GM10248 (cell line): ENCODE data around the gene LMO7.
A peak's percentile ranks its signal among the peaks of the same experiment; 100 is the strongest.

Experiments used
- CTCF ChIA-PET: fragments of 300-600 bp; sonication (Branson Sonifier 250); formaldehyde crosslinking; extraction: SDS; loops from one replicate; lab custom pipeline; 2021; ENCODE audit warnings: antibody characterized with exemption; lab: Yijun Ruan, JAX
- POLR2A ChIA-PET: fragments of 350-650 bp; sonication (Branson Sonifier 250); formaldehyde crosslinking; extraction: SDS; loops from one replicate; lab custom pipeline; 2020; ENCODE audit warnings: antibody characterized with exemption; lab: Yijun Ruan, JAX
- DNase-seq: peaks from one replicate; pipeline ENCODE4 v3.0.0; 2012; ENCODE audit errors: extremely low spot score
- TF ChIP-seq, protein P1 (sequence below): IDR thresholded peaks from 2 replicates; pipeline ENCODE4 v1.5.1; 2012; ENCODE audit warnings: mild to moderate bottlenecking, low read depth; ENCODE audit errors: extremely low read depth, missing control alignments, control extremely low read depth

LMO7 gene

DNA sequence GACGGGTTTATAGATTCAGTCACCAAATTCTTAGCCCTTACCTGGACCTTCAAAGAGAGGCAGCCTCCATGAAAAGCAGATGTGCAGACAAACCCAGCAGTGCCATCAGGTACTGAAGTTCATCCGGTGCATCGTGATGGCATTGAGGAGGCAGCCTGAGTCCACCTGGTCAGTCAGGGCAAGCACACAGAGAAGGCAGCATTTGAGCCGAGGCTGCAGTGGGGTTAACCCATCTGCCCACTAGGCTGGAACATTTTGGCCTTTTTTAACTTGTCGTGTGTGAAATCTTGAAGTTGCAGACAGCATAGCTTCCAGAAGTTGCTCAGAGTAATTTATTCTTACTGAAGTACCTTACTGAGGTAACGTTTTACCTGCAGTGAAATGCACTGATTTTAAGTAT is 4.9 kb downstream of the LMO7 start:
- no peak for DNase-seq
- TF ChIP-seq, protein P1, sequence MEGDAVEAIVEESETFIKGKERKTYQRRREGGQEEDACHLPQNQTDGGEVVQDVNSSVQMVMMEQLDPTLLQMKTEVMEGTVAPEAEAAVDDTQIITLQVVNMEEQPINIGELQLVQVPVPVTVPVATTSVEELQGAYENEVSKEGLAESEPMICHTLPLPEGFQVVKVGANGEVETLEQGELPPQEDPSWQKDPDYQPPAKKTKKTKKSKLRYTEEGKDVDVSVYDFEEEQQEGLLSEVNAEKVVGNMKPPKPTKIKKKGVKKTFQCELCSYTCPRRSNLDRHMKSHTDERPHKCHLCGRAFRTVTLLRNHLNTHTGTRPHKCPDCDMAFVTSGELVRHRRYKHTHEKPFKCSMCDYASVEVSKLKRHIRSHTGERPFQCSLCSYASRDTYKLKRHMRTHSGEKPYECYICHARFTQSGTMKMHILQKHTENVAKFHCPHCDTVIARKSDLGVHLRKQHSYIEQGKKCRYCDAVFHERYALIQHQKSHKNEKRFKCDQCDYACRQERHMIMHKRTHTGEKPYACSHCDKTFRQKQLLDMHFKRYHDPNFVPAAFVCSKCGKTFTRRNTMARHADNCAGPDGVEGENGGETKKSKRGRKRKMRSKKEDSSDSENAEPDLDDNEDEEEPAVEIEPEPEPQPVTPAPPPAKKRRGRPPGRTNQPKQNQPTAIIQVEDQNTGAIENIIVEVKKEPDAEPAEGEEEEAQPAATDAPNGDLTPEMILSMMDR: no peak
- CTCF ChIA-PET: interaction anchor here (1.0 to 1.4 kb wide), 2 partner anchors 13 to 20 kb away, joined by 3 to 4 read pairs; no protein-coding TSS in a partner anchor
- POLR2A ChIA-PET: no interaction called here

DNA sequence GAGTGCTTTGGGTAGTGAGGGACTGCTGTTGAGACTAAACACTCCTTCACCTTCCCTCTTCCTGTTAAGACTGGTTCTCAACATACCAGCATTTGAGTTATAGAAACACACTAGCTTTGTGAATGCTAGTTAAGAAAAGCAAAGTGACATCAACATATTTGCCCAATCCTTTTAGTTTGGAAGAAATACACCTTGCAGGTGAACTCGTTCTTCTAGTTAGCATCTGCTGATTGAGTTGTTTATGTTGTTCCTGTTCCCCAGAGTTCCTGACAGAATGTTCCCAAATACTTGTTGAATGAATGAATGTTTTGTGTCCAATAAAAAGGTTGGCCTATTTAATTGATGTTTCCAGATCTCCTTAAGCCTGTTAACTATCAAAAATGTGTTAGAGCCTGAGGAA is 7.1 kb downstream of the LMO7 start:
- no peak for DNase-seq
- TF ChIP-seq, protein P1: no peak
- ChIA-PET CTCF (interaction anchor here (0.8 to 1.3 kb wide), 3 partner anchors 31 to 117 kb away, joined by 3 read pairs; no protein-coding TSS in a partner anchor), POLR2A (no interaction called here)

DNA sequence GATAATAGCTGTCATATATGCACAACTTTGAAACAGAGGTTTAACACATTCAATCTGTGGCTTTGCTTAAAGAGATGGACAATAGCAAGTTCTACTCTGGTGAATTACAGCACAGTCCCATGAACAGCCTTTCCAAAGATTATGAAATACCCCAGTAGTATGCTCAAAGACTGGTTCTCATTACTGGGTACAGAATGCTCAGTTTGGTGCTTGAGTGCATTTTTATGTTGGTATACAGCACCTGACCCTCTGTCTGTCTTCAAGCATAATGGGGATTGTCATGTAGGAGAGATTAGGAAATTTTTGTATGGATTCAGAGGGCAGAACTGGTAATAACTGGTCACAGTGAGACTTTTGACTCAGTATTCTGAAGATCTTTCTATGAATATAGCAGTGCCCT is 7.6 kb downstream of the LMO7 start:
- CTCF ChIA-PET: interaction anchor here (1.2 to 2.1 kb wide), 4 partner anchors 11 to 52 kb away, joined by 3 to 13 read pairs (median 4); no protein-coding TSS in a partner anchor
- DNase-seq: no peak
- TF ChIP-seq, protein P1: no peak
- POLR2A ChIA-PET: no interaction called here

DNA sequence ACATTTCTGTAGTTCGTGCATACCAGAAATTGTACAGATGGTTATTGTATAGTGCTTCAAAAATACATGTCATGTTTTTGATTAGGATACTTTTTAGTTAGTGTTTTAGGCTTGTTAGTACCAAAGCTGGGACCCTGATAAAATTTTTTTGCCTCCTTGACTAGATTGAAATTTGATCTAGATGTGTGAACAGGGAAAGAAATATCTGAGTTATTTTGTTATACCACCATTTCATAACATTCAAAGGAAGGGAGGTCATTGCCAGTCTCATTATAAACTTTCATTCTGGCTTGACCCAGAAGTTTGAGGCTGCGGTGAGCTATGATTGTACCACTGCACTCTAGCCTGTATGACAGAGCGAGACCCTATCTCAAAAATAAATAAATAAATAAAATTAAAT is 9.0 kb downstream of the LMO7 start:
- POLR2A ChIA-PET: no interaction called here
- no peak for DNase-seq
- TF ChIP-seq, protein P1: no peak
- CTCF ChIA-PET: interaction anchor here (1.7 to 2.1 kb wide), 2 partner anchors 12 to 50 kb away, joined by 5 to 13 read pairs; no protein-coding TSS in a partner anchor

DNA sequence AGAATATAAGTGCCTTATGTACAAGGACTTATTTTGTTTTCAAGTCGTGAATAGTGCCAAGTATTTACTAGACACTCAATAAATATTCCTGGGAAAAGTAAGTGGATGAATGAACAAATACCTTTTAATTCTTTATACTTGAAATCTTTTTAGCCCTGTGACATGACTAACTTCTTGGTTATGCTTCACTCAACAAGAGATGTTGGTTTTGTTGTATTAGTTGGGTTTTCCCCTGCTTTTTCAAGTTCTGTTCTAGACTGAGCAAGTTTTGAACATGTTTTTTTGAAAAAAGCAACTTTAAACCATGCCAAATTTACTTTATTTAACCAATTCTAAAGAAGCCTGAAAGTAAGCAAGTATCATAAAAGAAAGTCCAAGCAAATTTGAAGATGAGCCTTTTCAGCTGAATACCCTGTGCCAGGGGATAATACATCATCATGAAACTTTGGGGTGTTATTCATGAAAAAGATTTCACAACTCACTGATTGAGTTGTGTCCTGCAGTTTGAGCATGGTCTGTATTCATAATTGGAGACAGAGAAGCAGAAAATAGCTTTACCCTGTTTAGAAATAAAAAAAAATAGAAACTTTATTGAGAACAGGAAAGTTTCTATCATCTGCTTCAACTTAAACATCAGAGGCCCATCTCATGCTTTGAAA is 11.1 kb downstream of the LMO7 start:
- TF ChIP-seq, protein P1: no peak
- peak; percentile 46 for DNase-seq
- ChIA-PET POLR2A (no interaction called here), CTCF (interaction anchor here (0.8 to 1.4 kb wide), 5 partner anchors 8 to 204 kb away, joined by 3 to 6 read pairs (median 4); no protein-coding TSS in a partner anchor)

DNA sequence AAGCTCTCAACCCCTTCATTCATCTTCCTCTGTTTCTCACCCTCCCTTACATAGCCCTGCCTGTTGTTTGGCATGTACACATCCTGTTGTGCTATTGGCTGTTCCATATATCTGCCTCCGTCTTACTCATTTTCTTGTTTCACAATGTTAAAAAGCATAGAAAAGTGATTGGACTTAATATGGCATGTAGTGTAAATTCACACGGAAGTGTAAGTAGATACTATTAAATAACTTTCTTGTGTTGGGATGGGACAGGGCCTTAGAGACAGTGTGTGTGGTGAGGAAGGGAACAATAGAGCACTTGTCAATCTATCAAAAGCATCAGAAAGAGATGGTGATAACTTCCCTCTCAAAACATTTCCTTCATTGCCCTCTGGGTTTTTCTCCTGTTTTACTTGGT is 12.3 kb downstream of the LMO7 start:
- POLR2A ChIA-PET: interaction anchor here (0.6 kb wide), 2 partner anchors 206 to 273 kb away, joined by 3 to 5 read pairs; no protein-coding TSS in a partner anchor
- DNase-seq: no peak
- CTCF ChIA-PET: interaction anchor here (0.8 to 1.4 kb wide), 6 partner anchors 9 to 48 kb away, joined by 3 to 6 read pairs (median 4); no protein-coding TSS in a partner anchor
- TF ChIP-seq, protein P1: no peak
